GM12864 (cell line): ENCODE measurements around the gene CNDP1.
"Not testable (repeated sequence)": the region's sequence is repeated elsewhere in the genome, so short reads cannot be mapped to it uniquely, and the experiment has no call there.

Experiments used
- DNase-seq: peaks from one replicate; pipeline ENCODE4 v3.0.0-alpha.2; 2011; ENCODE audit warnings: low read depth
- H3K4me3 ChIP-seq: 2 replicates; pipeline ENCODE4 v1.5.1; 2011; ENCODE audit warnings: mild to moderate bottlenecking, low read depth, low read length, control low read depth
- CTCF ChIP-seq: IDR thresholded peaks from 2 replicates; pipeline ENCODE4 v1.5.1; 2011; ENCODE audit warnings: low read depth, mild to moderate bottlenecking, moderate library complexity, low read length, control low read depth, inconsistent platforms; ENCODE audit errors: missing control alignments

Gene CNDP1

GRCh38 chr18:74556126-74556525 lies 21.8 kb downstream of the CNDP1 start:
- no peak for TF ChIP-seq CTCF
- no peak for DNase-seq
- no peak overlapping the region for H3K4me3 ChIP-seq

GRCh38 chr18:74558096-74558495 lies 23.8 kb downstream of the CNDP1 start:
- no peak for TF ChIP-seq CTCF
- H3K4me3 ChIP-seq: no peak overlapping the region
- no peak for DNase-seq

GRCh38 chr18:74562131-74562730 lies 27.9 kb downstream of the CNDP1 start:
- no peak for TF ChIP-seq CTCF
- no peak for DNase-seq
- H3K4me3 ChIP-seq: no peak overlapping the region

GRCh38 chr18:74562775-74563174 lies 28.5 kb downstream of the CNDP1 start:
- no peak for TF ChIP-seq CTCF
- H3K4me3 ChIP-seq: no peak overlapping the region
- DNase-seq: no peak

GRCh38 chr18:74563999-74564398 lies 29.7 kb downstream of the CNDP1 start:
- DNase-seq: no peak
- no peak for TF ChIP-seq CTCF
- no peak overlapping the region for H3K4me3 ChIP-seq

- not testable (repeated sequence) for H3K4me3 ChIP-seq, DNase-seq
These were observed 30.9 kb downstream of the CNDP1 start for GRCh38 chr18:74565164-74565563.

- H3K4me3 ChIP-seq, DNase-seq: not testable (repeated sequence)
These were observed 31.7 kb downstream of the CNDP1 start for GRCh38 chr18:74565993-74566392.

GRCh38 chr18:74567822-74568221 lies 33.5 kb downstream of the CNDP1 start:
- no peak overlapping the region for H3K4me3 ChIP-seq
- DNase-seq: no peak
- peak; percentile 28 for TF ChIP-seq CTCF
